Activated CD4-positive, CD25-positive, alpha-beta regulatory T cell (primary cell): ENCODE data around the gene OR8U1.
"Not testable (repeated sequence)": the region's sequence is repeated elsewhere in the genome, so short reads cannot be mapped to it uniquely, and the experiment has no call there.

Source experiments
- DNase-seq, 4 experiments: peaks; one replicate each; lab custom pipeline; 2025; lab: John Stamatoyannopoulos, UW

The OR8U1 gene

GRCh38 chr11:56375324-56375723, at the start of gene OR8U1:
Gene OR8U1 (plus strand): TSS chr11:56375624. CDS start chr11:56375624, 0 bp downstream.
- no peak for DNase-seq

GRCh38 chr11:56331861-56332491, 43.4 kb upstream of the OR8U1 start:
- DNase-seq: no peak

GRCh38 chr11:56333156-56333555, 42.3 kb upstream of the OR8U1 start:
- DNase-seq: no peak

- DNase-seq: no peak
These were observed 35.1 kb upstream of the OR8U1 start for GRCh38 chr11:56340289-56340688.

- no peak for DNase-seq
These were observed 29.7 kb upstream of the OR8U1 start, which contains the start of gene OR8K1 for GRCh38 chr11:56345739-56346138. Gene OR8K1 (plus strand): TSS chr11:56346039. CDS start chr11:56346039, 0 bp downstream.

- DNase-seq: no peak
These were observed 21.4 kb upstream of the OR8U1 start, which contains the start of gene OR8J1 for GRCh38 chr11:56353991-56354390. Gene OR8J1 (plus strand): TSS chr11:56354291. CDS start chr11:56360247, 5,956 bp downstream.

- DNase-seq: no peak
These were observed 4.7 kb downstream of the OR8U1 start for GRCh38 chr11:56380120-56380519.

- DNase-seq: no peak
These were observed 19.0 kb downstream of the OR8U1 start for GRCh38 chr11:56394381-56394780.

GRCh38 chr11:56396047-56396446, 20.6 kb downstream of the OR8U1 start:
- no peak for DNase-seq

- DNase-seq: not testable (repeated sequence)
These were observed 26.5 kb downstream of the OR8U1 start for GRCh38 chr11:56401858-56402461.

- DNase-seq: no peak
These were observed 29.0 kb downstream of the OR8U1 start for GRCh38 chr11:56404393-56404792.

- DNase-seq: no peak
These were observed 35.4 kb downstream of the OR8U1 start for GRCh38 chr11:56410801-56411200.

GRCh38 chr11:56412396-56412795, 37.0 kb downstream of the OR8U1 start, which contains the start of gene OR5AL1:
Gene OR5AL1 (plus strand): TSS chr11:56412696.
- no peak for DNase-seq
